GM06990 (cell line): ENCODE results near the gene TRAF3IP3.

ENCODE experiments used
- DNase-seq: peaks from one replicate; pipeline ENCODE4 v3.0.0-alpha.2; 2011; ENCODE audit not compliant: insufficient read length; ENCODE audit errors: extremely low read depth
- H3K27me3 ChIP-seq: replicated peaks from 2 replicates; pipeline ENCODE4 v1.6.0; 2011; ENCODE audit warnings: low read length; ENCODE audit not compliant: control insufficient read depth, insufficient read depth
- H3K36me3 ChIP-seq: 2 replicates; pipeline ENCODE4 v1.5.1; 2011; ENCODE audit warnings: low read length; ENCODE audit not compliant: control insufficient read depth, insufficient read depth
- H3K4me3 ChIP-seq: replicated peaks from 2 replicates; pipeline ENCODE4 v1.5.1; 2011; ENCODE audit warnings: low read depth, mild to moderate bottlenecking, control low read depth, low read length
- TF ChIP-seq, protein P1 (sequence below): IDR thresholded peaks from 2 replicates; pipeline ENCODE4 v1.5.1; 2011; ENCODE audit warnings: low read length, control low read depth, mild to moderate bottlenecking, inconsistent platforms; ENCODE audit not compliant: insufficient read depth, poor library complexity, severe bottlenecking

Gene TRAF3IP3

DNA sequence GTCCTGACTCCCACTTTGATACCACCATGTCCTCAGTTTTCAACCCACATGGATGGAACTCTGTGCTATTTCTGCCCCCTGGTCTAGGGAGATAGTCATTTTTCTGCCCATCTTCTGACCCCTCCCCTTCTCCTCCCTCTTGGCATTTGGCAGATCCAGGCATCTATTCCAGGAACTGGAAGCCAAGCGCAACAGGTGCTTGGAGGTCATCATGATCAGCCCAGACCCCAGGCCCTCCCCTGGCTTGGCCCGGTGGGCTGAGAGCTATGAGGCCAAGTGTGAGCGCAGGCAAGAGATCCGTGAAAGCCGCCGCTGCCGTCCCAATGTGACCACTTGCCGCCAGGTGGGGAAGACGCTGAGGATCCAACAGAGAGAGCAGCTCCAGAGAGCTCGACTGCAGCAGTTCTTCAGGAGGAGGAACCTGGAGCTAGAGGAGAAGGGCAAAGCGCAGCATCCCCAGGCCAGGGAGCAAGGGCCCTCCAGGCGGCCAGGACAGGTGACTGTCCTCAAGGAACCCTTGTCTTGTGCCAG is 4.0 kb downstream of the TRAF3IP3 start:
- H3K36me3 ChIP-seq = peaks cover 27% of the 10 kb centered on the region
- no peak overlapping the region for H3K4me3 ChIP-seq
- DNase-seq = no peak
- TF ChIP-seq, protein P1, sequence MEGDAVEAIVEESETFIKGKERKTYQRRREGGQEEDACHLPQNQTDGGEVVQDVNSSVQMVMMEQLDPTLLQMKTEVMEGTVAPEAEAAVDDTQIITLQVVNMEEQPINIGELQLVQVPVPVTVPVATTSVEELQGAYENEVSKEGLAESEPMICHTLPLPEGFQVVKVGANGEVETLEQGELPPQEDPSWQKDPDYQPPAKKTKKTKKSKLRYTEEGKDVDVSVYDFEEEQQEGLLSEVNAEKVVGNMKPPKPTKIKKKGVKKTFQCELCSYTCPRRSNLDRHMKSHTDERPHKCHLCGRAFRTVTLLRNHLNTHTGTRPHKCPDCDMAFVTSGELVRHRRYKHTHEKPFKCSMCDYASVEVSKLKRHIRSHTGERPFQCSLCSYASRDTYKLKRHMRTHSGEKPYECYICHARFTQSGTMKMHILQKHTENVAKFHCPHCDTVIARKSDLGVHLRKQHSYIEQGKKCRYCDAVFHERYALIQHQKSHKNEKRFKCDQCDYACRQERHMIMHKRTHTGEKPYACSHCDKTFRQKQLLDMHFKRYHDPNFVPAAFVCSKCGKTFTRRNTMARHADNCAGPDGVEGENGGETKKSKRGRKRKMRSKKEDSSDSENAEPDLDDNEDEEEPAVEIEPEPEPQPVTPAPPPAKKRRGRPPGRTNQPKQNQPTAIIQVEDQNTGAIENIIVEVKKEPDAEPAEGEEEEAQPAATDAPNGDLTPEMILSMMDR = no peak
- H3K27me3 ChIP-seq = no peaks in the 10 kb centered on the region

DNA sequence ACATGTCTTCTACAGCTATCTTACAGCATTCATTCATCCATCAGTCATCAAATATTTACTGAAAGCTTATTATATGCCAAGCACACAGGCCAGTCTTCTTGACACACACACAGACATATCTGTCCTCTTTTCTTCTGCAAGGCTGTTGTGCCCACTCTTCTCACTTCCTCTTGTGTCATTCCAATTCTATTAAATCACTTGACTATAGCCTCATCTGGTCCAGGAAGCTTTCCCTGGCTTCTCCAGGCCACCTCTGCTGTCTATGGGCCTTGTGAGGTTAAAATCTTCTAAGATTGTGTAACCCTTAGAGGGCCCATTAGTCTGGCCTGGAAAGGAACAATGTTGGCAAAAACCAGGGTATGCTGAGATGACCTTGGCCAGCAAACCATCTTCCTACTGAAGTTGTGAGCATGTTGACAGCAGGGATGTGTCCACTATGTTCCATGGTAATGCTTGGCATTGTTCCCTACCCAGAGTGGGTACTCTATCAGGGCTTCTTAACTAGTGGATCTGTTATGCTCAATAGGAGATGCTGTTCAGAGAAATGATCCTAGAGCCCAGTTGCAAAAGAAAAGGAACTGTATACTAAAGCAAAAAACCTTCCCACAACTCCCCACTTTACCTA is 5.3 kb downstream of the TRAF3IP3 start:
- H3K4me3 ChIP-seq = no peak overlapping the region
- TF ChIP-seq, protein P1 = no peak
- no peaks in the 10 kb centered on the region for H3K27me3 ChIP-seq
- peaks cover 27% of the 10 kb centered on the region for H3K36me3 ChIP-seq
- DNase-seq = no peak

DNA sequence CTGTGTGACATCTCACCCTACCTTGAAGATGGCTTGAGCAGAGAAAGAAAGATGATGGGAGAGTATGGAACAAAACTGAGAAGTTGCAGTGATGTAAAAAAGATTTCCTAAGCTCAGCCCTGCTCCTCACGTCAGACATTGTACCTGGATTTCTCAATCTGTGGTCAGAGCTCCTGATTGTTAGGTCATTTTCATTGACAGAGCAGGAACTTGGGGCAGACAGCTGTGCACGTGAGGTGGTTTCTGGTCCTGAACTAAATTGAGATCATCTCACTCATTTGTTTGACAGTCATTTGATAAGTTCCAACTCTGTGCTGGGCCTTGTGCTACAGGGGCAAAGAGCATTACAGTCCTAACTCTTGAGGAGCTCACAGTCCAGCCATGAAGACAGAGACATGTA is 10.2 kb downstream of the TRAF3IP3 start:
- Histone ChIP-seq H3K27me3 (no peaks in the 10 kb centered on the region), H3K4me3 (no peak overlapping the region), H3K36me3 (peaks cover 15% of the 10 kb centered on the region)
- DNase-seq = no peak
- TF ChIP-seq, protein P1 = no peak

DNA sequence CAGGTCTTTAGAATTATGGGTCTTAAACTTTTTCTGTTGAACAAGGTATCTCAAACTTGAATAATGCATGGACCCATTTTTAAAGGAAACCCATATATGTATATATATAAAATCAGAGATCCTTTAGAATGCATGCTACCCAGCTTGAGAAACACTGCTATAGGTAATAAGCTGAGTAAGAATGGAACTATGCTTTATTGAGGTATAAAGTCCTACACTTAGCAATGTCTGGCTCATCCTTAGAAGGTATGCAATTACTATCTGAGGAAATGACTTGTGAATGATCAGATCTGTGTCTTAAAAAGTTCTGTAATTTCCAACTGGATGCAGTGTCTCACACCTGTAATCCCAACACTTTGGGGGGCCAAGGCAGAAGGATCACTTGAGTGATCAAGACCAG is 11.2 kb downstream of the TRAF3IP3 start:
- H3K36me3 ChIP-seq = peaks cover 12% of the 10 kb centered on the region
- no peak for DNase-seq
- H3K4me3 ChIP-seq = no peak overlapping the region
- no peaks in the 10 kb centered on the region for H3K27me3 ChIP-seq
- TF ChIP-seq, protein P1 = no peak

DNA sequence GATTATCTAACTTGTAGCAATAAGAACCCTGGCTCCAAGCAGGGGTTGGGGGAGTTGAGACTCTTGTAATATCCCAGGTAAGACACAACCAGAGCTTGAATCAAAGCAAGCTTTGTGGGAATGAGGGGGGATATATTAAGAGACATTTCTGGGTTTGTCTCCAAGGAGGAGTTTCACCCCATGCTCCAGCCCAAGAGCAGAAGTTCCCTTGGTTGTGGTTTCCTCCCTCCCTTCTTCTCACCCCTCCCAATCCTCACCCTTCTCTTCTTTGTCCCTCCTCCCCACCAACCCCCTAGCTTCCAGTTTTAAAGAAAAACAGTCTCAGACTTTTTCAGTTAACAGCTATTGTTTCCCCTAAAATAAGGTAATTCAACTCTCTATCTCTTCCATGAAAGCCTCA is 11.9 kb downstream of the TRAF3IP3 start:
- H3K4me3 ChIP-seq = peak overlapping the region; percentile 66
- no peaks in the 10 kb centered on the region for H3K27me3 ChIP-seq
- no peak for DNase-seq
- TF ChIP-seq, protein P1 = no peak
- H3K36me3 ChIP-seq = peaks cover 7% of the 10 kb centered on the region

DNA sequence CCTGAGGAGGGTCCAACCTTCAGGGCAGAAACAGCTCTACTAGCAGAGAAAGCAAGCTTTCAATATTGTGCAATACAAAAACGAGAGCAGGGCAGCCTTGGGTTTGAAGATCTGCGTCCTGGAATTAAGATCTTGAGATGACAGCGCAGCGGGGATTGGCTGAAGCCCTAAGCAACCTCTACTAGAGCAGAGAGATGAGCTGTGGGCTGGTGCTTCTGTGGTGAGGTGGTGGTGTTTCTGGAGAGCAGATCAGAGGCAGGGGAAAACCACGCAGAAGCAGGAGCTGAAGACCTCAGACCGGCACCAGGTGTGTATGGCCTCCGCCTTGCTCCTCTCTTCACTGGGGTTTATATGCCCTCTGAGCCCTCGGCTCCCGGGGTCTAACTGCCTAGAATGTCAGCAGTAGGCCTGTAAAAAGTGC is 12.5 kb downstream of the TRAF3IP3 start:
- TF ChIP-seq, protein P1 = no peak
- Histone ChIP-seq H3K27me3 (no peaks in the 10 kb centered on the region), H3K36me3 (peaks cover 3% of the 10 kb centered on the region), H3K4me3 (peak overlapping the region; percentile 66)
- peak; percentile 73 for DNase-seq
